HCT116 (cell line): ENCODE data around the gene SERPIND1. TPM values are rescaled to one million over a fixed set of nuclear protein-coding genes. Genes with fewer than 3 reads are reported as not detected.

ENCODE experiments used
- ATAC-seq: fragments of 200-7000 bp; cut with Tn5 transposase; 2 replicates; pipeline ENCODE4 v1.9.1; 2020; ENCODE audit warnings: mild to moderate bottlenecking, moderate library complexity
- BruUV-seq: library from RNA; stranded (reverse); fragments of 400-500 nt; replicated peaks from 2 replicates; lab custom pipeline; 2021; lab: Mats Ljungman, UMichigan
- CTCF ChIA-PET: fragments of 300-600 bp; sonication (Branson Sonifier 250); formaldehyde crosslinking; loops from one replicate; lab custom pipeline; 2021; ENCODE audit warnings: antibody characterized with exemption; lab: Charles Lee
- POLR2A ChIA-PET: fragments of 300-600, 350-600 bp; sonication (Branson Sonifier 250); formaldehyde crosslinking; loops from one replicate; lab custom pipeline; 2021; ENCODE audit warnings: antibody characterized with exemption; lab: Charles Lee
- RAD21 ChIA-PET, 2 experiments: fragments of 300-600 bp; sonication (Branson Sonifier 250); formaldehyde crosslinking; loops; one replicate each; lab custom pipeline; 2023; ENCODE audit warnings: low total read pairs in 2 of 2; ENCODE audit not compliant: uncharacterized antibody in 2 of 2, unreplicated experiment in 2 of 2, low non-redundant PET in 1 of 2; lab: Charles Lee
- DNase-seq: peaks from one replicate; pipeline ENCODE4 v3.0.0-alpha.2; 2010; ENCODE audit warnings: low read depth, low spot score
- H2AFZ ChIP-seq: fragments of 200-600 bp; shearing (Covaris generic), sonication (generic); 2 replicates; pipeline ENCODE4 v1.6.1; 2017; ENCODE audit warnings: low read depth, mixed run types, mixed read lengths, antibody characterized with exemption, low read length; ENCODE audit not compliant: poor library complexity, severe bottlenecking
- H3K27ac ChIP-seq: 2 replicates; pipeline ENCODE4 v1.5.1; 2012; ENCODE audit warnings: low read depth, low read length
- H3K27me3 ChIP-seq: fragments of 200-600 bp; sonication (generic); 2 replicates; pipeline ENCODE4 v1.6.1; 2016; ENCODE audit warnings: mixed run types, low read length, mixed read lengths; ENCODE audit not compliant: insufficient read depth
- H3K36me3 ChIP-seq, 2 experiments: fragments of 200-500 bp in 1 of 2; fragments of 200-600 bp in 1 of 2; sonication (Bioruptor generic) in 1 of 2; sonication (generic) in 1 of 2; 2 replicates each; pipeline versions ENCODE4 v1.5.1 to v1.6.1; 2014 to 2016; ENCODE audit warnings: low read length in 2 of 2, inconsistent platforms in 1 of 2, mixed read lengths in 1 of 2, mixed run types in 1 of 2; ENCODE audit not compliant: insufficient read depth in 2 of 2, control insufficient read depth in 1 of 2
- H3K4me1 ChIP-seq, 2 experiments: fragments of 200-600 bp in 1 of 2; sonication (generic) in 1 of 2; 2 replicates each; pipeline versions ENCODE4 v1.5.1 to v1.6.1; 2012 to 2017; ENCODE audit warnings: low read length in 2 of 2, inconsistent platforms in 1 of 2, mild to moderate bottlenecking in 1 of 2, mixed read lengths in 1 of 2, mixed run types in 1 of 2, moderate library complexity in 1 of 2; ENCODE audit not compliant: insufficient read depth in 2 of 2, control insufficient read depth in 1 of 2
- H3K4me2 ChIP-seq: fragments of 200-600 bp; sonication (generic); 2 replicates; pipeline ENCODE4 v1.6.1; 2017; ENCODE audit warnings: mixed run types, low read length, mixed read lengths
- H3K4me3 ChIP-seq, 2 experiments: fragments of 200-600 bp in 1 of 2; sonication (generic) in 1 of 2; replicated peaks in 1 of 2; 2 replicates each; pipeline ENCODE4 v1.5.1; 2011 to 2016; ENCODE audit warnings: low read length in 2 of 2, control low read depth in 1 of 2, low read depth in 1 of 2, mild to moderate bottlenecking in 1 of 2, mixed read lengths in 1 of 2, mixed run types in 1 of 2
- H3K79me2 ChIP-seq: fragments of 200-600 bp; sonication (generic); 2 replicates; pipeline ENCODE4 v1.6.1; 2017; ENCODE audit warnings: mild to moderate bottlenecking, mixed run types, low read length, moderate library complexity, mixed read lengths; ENCODE audit not compliant: insufficient read depth
- H3K9ac ChIP-seq: fragments of 200-600 bp; sonication (generic); 2 replicates; pipeline ENCODE4 v1.6.1; 2016; ENCODE audit warnings: low read length, mixed read lengths
- H3K9me2 ChIP-seq: fragments of 200-600 bp; sonication (generic), shearing (Covaris generic); 2 replicates; pipeline ENCODE4 v1.6.1; 2017; ENCODE audit warnings: mixed run types, mild to moderate bottlenecking, moderate library complexity; ENCODE audit not compliant: insufficient read depth
- H3K9me3 ChIP-seq, 2 experiments: fragments of 200-500 bp in 1 of 2; fragments of 200-600 bp in 1 of 2; sonication (Bioruptor generic) in 1 of 2; sonication (generic) in 1 of 2; 2 replicates each; pipeline ENCODE4 v1.6.1; 2014 to 2017; ENCODE audit warnings: low read length in 2 of 2, mixed read lengths in 2 of 2, inconsistent platforms in 1 of 2, low read depth in 1 of 2, mild to moderate bottlenecking in 1 of 2, mixed run types in 1 of 2, moderate library complexity in 1 of 2; ENCODE audit not compliant: control insufficient read depth in 1 of 2, insufficient read depth in 1 of 2
- H4K20me1 ChIP-seq: fragments of 200-600 bp; sonication (generic), shearing (Covaris generic); 2 replicates; pipeline ENCODE4 v1.6.1; 2017; ENCODE audit warnings: mixed run types, mild to moderate bottlenecking, moderate library complexity; ENCODE audit not compliant: insufficient read depth
- CBX3 ChIP-seq: IDR thresholded peaks from 2 replicates; pipeline ENCODE4 v1.6.1; 2012; ENCODE audit warnings: low read depth
- CEBPB ChIP-seq: IDR thresholded peaks from 2 replicates; pipeline ENCODE4 v1.6.1; 2012; ENCODE audit warnings: low read depth
- EGR1 ChIP-seq: IDR thresholded peaks from 2 replicates; pipeline ENCODE4 v1.6.1; 2012; ENCODE audit warnings: low read depth
- ELF1 ChIP-seq: IDR thresholded peaks from 2 replicates; pipeline ENCODE4 v1.6.1; 2012; ENCODE audit warnings: low read depth, borderline replicate concordance
- EZH2 ChIP-seq: fragments of 200-600 bp; sonication (generic); IDR thresholded peaks from 2 replicates; pipeline ENCODE4 v1.6.1; 2017; ENCODE audit warnings: antibody characterized with exemption, mixed run types
- EZH2phosphoT487 ChIP-seq: fragments of 200-600 bp; IDR thresholded peaks from 2 replicates; pipeline ENCODE4 v1.6.1; 2018; ENCODE audit warnings: antibody characterized with exemption, borderline replicate concordance
- JUND ChIP-seq: IDR thresholded peaks from 2 replicates; pipeline ENCODE4 v1.6.1; 2012
- POLR2A ChIP-seq: IDR thresholded peaks from 2 replicates; pipeline ENCODE4 v1.7.0; 2011; ENCODE audit warnings: borderline replicate concordance; ENCODE audit not compliant: insufficient read depth, insufficient read length; ENCODE audit errors: extremely low read depth
- POLR2AphosphoS5 ChIP-seq: IDR thresholded peaks from 2 replicates; pipeline ENCODE4 v1.6.1; 2011; ENCODE audit warnings: mild to moderate bottlenecking, low read depth, low read length, moderate library complexity
- RAD21 ChIP-seq: IDR thresholded peaks from 2 replicates; pipeline ENCODE4 v1.6.1; 2012; ENCODE audit warnings: low read depth, mild to moderate bottlenecking
- SIN3A ChIP-seq: IDR thresholded peaks from 2 replicates; pipeline ENCODE4 v1.6.1; 2012; ENCODE audit warnings: low read depth
- SRF ChIP-seq: IDR thresholded peaks from 2 replicates; pipeline ENCODE4 v1.6.1; 2012; ENCODE audit warnings: low read depth
- ZFX ChIP-seq: fragments of 450-650 bp; IDR thresholded peaks from 2 replicates; pipeline ENCODE4 v1.6.1; 2017
- ZNF274 ChIP-seq: fragments of 200-500 bp; sonication (Bioruptor generic); IDR thresholded peaks from 2 replicates; pipeline ENCODE4 v1.6.1; 2014; ENCODE audit warnings: mild to moderate bottlenecking, low read depth, low read length, inconsistent platforms
- intact Hi-C: fragments of 100-400 bp; cut with micrococcal nuclease; formaldehyde crosslinking; loops from 2 replicates; pipeline ENCODE4 v1.10.0; 2022
- total RNA-seq: library from RNA; stranded (reverse); gene quantifications from one replicate; pipeline ENCODE4 v1.2.1, GENCODE V29; 2021; ENCODE audit not compliant: unreplicated experiment
- TF ChIP-seq, protein P1 (sequence below): IDR thresholded peaks from 2 replicates; pipeline ENCODE4 v1.6.1; 2012
- TF ChIP-seq, protein P2 (sequence below): IDR thresholded peaks from 2 replicates; pipeline ENCODE4 v1.6.1; 2012
- TF ChIP-seq, protein P3 (sequence below): IDR thresholded peaks from 2 replicates; pipeline ENCODE4 v1.6.1; 2012; ENCODE audit warnings: low read depth

SERPIND1 gene
- total RNA-seq, 1 experiment from 2014 or later, result 0.25 TPM

DNA sequence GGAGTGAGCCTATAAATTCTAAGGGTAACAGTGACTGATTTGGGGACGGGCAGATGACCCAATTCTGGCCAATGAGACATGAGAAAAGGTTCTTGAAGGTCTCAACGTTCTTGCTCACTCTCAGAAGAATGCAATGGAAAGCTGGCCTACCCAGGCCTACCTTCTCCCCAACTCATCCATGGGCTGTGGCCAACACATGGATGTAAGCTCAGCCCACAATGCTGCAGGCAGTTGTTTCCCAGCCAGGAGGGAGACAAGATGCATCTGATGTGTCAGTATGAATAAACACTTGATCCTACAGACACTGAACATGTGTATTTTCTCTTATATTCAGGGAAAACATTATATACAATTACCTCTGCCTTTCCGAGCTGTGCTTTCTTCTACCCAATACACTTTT is 60.3 kb downstream of the SERPIND1 start:
- no peak overlapping the region for H2AFZ ChIP-seq
- H3K4me1 ChIP-seq, result no peaks in the 10 kb centered on the region
- peaks cover 0 to 5% of the 10 kb centered on the region in 2 experiments; a peak in 2 of 4 replicates for H3K36me3 ChIP-seq
- H3K9ac ChIP-seq, result no peak overlapping the region
- intact Hi-C loops, result no loop called here
- ChIA-PET POLR2A (no interaction called here), RAD21 (no interaction called here), CTCF (no interaction called here)
- H3K9me3 ChIP-seq, result no peaks in the 10 kb centered on the region
- BruUV-seq, result no TSS peak
- no peaks in the 10 kb centered on the region for H3K9me2 ChIP-seq
- no peak overlapping the region for H3K4me2 ChIP-seq
- no peak for DNase-seq
- TF ChIP-seq ELF1 (no peak), POLR2A (no peak), EZH2 (no peak), JUND (no peak), CBX3 (no peak), ZNF274 (no peak), ZFX (no peak), SIN3A (no peak)
- TF ChIP-seq, protein P1, sequence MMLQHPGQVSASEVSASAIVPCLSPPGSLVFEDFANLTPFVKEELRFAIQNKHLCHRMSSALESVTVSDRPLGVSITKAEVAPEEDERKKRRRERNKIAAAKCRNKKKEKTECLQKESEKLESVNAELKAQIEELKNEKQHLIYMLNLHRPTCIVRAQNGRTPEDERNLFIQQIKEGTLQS, result no peak
- H4K20me1 ChIP-seq, result no peaks in the 10 kb centered on the region
- H3K4me3 ChIP-seq, result no peak overlapping the region
- no peaks in the 10 kb centered on the region for H3K27me3 ChIP-seq
- H3K27ac ChIP-seq, result no peak overlapping the region
- H3K79me2 ChIP-seq, result no peaks in the 10 kb centered on the region
- ATAC-seq, result no peak

DNA sequence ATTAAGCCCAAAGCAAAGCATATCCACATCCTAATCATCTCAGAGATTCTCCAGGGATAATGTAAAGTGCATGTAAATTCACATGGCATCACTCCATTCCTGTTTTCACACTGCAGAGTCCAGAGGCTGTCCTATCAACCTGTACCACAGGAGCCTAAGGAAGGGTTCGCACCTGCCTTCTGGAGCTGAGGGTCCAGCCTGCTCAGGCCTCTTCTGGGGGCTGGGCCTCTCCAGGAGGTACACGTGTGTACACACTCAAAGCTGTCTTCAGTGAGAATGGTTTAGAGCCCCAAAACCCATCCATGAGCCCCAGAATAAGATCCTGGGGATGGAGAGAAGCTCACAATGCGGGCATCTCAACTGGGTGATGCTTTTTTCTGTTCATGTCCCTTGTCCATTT is 60.8 kb downstream of the SERPIND1 start:
- Histone ChIP-seq H3K4me2 (no peak overlapping the region), H2AFZ (no peak overlapping the region), H3K9me2 (no peaks in the 10 kb centered on the region), H3K9me3 (no peaks in the 10 kb centered on the region), H3K79me2 (no peaks in the 10 kb centered on the region), H3K4me1 (no peaks in the 10 kb centered on the region), H3K4me3 (no peak overlapping the region), H3K27me3 (no peaks in the 10 kb centered on the region), H3K9ac (no peak overlapping the region), H4K20me1 (no peaks in the 10 kb centered on the region), H3K27ac (no peak overlapping the region), H3K36me3 (peaks cover 0 to 5% of the 10 kb centered on the region in 2 experiments; a peak in 1 of 4 replicates)
- ATAC-seq, result no peak
- intact Hi-C loops, result no loop called here
- RAD21 ChIA-PET, result no interaction called here
- BruUV-seq, result no TSS peak
- no peak for TF ChIP-seq ZNF274
- TF ChIP-seq RAD21, result no peak
- no peak for TF ChIP-seq EZH2phosphoT487
- TF ChIP-seq EZH2, result no peak
- no peak for TF ChIP-seq POLR2A
- no peak for TF ChIP-seq SRF
- TF ChIP-seq EGR1, result no peak
- TF ChIP-seq POLR2AphosphoS5, result no peak
- TF ChIP-seq, protein P1, result no peak
- TF ChIP-seq, protein P2, sequence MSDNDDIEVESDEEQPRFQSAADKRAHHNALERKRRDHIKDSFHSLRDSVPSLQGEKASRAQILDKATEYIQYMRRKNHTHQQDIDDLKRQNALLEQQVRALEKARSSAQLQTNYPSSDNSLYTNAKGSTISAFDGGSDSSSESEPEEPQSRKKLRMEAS, result no peak
- no peak for TF ChIP-seq CEBPB
- TF ChIP-seq, protein P3, sequence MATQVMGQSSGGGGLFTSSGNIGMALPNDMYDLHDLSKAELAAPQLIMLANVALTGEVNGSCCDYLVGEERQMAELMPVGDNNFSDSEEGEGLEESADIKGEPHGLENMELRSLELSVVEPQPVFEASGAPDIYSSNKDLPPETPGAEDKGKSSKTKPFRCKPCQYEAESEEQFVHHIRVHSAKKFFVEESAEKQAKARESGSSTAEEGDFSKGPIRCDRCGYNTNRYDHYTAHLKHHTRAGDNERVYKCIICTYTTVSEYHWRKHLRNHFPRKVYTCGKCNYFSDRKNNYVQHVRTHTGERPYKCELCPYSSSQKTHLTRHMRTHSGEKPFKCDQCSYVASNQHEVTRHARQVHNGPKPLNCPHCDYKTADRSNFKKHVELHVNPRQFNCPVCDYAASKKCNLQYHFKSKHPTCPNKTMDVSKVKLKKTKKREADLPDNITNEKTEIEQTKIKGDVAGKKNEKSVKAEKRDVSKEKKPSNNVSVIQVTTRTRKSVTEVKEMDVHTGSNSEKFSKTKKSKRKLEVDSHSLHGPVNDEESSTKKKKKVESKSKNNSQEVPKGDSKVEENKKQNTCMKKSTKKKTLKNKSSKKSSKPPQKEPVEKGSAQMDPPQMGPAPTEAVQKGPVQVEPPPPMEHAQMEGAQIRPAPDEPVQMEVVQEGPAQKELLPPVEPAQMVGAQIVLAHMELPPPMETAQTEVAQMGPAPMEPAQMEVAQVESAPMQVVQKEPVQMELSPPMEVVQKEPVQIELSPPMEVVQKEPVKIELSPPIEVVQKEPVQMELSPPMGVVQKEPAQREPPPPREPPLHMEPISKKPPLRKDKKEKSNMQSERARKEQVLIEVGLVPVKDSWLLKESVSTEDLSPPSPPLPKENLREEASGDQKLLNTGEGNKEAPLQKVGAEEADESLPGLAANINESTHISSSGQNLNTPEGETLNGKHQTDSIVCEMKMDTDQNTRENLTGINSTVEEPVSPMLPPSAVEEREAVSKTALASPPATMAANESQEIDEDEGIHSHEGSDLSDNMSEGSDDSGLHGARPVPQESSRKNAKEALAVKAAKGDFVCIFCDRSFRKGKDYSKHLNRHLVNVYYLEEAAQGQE, result no peak
- no peak for DNase-seq
- CTCF ChIA-PET, result interaction anchor here (0.7 kb wide), 1 partner anchor 11 kb away, joined by 3 read pairs; no protein-coding TSS in a partner anchor
- POLR2A ChIA-PET, result no interaction called here
